Ishikawa (cell line): ENCODE measurements around the gene KIT.

ENCODE experiments used
- CEBPB ChIP-seq: IDR thresholded peaks from 2 replicates; pipeline ENCODE4 v1.6.1; 2012
- CREB1 ChIP-seq: IDR thresholded peaks from 2 replicates; pipeline ENCODE4 v1.6.1; 2012; ENCODE audit warnings: low read depth
- EP300 ChIP-seq: IDR thresholded peaks from 2 replicates; pipeline ENCODE4 v1.6.1; 2012; ENCODE audit warnings: borderline replicate concordance
- FOXM1 ChIP-seq: IDR thresholded peaks from 2 replicates; pipeline ENCODE4 v1.6.1; 2012; ENCODE audit warnings: low read depth, borderline replicate concordance
- MAX ChIP-seq: IDR thresholded peaks from 2 replicates; pipeline ENCODE4 v1.6.1; 2012
- NFIC ChIP-seq: IDR thresholded peaks from 2 replicates; pipeline ENCODE4 v1.6.1; 2012
- YY1 ChIP-seq: IDR thresholded peaks from 2 replicates; pipeline ENCODE4 v1.6.1; 2012; ENCODE audit warnings: low read depth
- TF ChIP-seq, protein P1 (sequence below): IDR thresholded peaks from 2 replicates; pipeline ENCODE4 v1.6.1; 2012; ENCODE audit warnings: low read depth, mild to moderate bottlenecking

DNA sequence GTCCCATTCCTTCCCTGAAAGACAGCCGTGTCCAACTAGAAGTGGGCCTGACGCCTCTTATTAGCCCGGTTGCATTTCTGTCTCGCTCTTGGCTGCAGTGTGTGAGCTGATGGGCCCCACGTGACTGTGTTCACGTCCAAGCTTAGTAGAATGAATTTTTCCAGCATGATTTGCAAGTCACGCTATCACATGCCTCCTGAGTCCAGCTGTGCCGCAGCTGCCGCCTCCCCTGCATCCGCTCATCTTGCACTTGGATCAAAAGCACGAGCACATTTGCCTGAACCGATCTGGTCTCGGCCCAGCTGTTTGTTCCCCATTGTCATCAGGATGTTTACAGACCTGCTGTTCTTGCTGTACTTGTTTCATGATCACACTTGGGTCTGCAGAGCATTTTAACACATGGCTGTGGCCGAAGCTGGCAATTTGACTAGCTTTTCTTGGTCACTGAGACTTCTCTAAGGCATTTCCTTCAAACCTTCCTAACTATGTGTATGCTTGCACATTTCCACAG, 126.5 kb downstream of the KIT start:
- TF ChIP-seq YY1, result no peak
- TF ChIP-seq EP300, result no peak
- TF ChIP-seq CREB1, result no peak
- TF ChIP-seq CEBPB, result no peak
- TF ChIP-seq, protein P1, sequence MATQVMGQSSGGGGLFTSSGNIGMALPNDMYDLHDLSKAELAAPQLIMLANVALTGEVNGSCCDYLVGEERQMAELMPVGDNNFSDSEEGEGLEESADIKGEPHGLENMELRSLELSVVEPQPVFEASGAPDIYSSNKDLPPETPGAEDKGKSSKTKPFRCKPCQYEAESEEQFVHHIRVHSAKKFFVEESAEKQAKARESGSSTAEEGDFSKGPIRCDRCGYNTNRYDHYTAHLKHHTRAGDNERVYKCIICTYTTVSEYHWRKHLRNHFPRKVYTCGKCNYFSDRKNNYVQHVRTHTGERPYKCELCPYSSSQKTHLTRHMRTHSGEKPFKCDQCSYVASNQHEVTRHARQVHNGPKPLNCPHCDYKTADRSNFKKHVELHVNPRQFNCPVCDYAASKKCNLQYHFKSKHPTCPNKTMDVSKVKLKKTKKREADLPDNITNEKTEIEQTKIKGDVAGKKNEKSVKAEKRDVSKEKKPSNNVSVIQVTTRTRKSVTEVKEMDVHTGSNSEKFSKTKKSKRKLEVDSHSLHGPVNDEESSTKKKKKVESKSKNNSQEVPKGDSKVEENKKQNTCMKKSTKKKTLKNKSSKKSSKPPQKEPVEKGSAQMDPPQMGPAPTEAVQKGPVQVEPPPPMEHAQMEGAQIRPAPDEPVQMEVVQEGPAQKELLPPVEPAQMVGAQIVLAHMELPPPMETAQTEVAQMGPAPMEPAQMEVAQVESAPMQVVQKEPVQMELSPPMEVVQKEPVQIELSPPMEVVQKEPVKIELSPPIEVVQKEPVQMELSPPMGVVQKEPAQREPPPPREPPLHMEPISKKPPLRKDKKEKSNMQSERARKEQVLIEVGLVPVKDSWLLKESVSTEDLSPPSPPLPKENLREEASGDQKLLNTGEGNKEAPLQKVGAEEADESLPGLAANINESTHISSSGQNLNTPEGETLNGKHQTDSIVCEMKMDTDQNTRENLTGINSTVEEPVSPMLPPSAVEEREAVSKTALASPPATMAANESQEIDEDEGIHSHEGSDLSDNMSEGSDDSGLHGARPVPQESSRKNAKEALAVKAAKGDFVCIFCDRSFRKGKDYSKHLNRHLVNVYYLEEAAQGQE, result no peak
- TF ChIP-seq FOXM1, result no peak
- no peak for TF ChIP-seq NFIC
- no peak for TF ChIP-seq MAX
